Stimulated activated CD8-positive, alpha-beta memory T cell treated with anti-CD3 and anti-CD28 coated beads, Interleukin-12 subunit alpha, Interleukin-12 subunit beta, amount 100 ng/mL, for 24 hours (primary cell): ENCODE measurements around the gene BICRA.
"Not testable (repeated sequence)": the region's sequence is repeated elsewhere in the genome, so short reads cannot be mapped to it uniquely, and the experiment has no call there.

Experiments used
- DNase-seq: peaks from one replicate; pipeline ENCODE4 v3.0.0-alpha.2; 2020; ENCODE audit errors: extremely low read depth

The BICRA gene

DNA sequence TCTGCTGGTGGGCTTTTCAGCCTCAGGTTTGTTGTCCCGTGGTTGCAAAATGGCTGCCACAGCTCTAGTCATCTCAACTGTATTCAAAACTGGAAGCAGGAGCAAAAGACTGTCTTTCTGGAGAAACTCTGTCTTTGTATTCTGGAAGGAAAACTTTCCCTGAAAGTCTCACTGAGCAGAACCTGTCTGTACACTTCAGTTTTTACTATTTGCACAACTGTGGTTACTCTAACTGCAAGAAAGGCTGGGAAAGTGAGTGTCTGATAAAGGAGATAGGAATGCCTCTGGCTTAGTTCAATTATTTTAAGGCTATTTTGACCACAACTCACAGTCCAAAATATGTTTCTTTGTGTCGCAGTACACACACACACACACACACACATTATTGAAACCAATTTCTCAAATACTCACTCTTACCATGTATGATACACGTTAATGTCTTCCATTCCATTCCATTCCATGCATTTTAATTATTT, 54.5 kb downstream of the BICRA start:
- no peak for DNase-seq

- DNase-seq = no peak
Measured at GRCh38 chr19:47663911-47664771, 55.2 kb downstream of the BICRA start.

DNA sequence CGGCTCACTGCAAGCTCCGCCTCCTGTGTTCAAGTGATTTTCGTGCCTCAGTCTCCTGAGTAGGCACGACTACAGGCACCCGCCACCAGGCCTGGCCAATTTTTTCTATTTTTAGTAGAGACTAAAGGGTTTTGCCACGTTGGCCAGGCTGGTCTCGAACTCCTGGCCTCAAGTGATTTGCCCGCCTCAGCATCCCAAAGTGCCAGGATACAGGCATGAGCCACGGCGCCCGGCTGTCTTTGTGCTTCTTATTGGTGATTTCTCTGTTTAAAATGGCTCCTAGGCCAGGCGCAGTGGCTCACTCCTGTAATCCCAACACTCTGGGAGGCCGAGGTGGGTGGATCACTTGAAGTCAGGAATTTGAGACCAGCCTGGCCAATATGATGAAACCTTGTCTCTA, 59.6 kb downstream of the BICRA start:
- DNase-seq = not testable (repeated sequence)

GRCh38 chr19:47670736-47671135, 61.8 kb downstream of the BICRA start:
- DNase-seq = no peak

GRCh38 chr19:47671499-47671898, 62.6 kb downstream of the BICRA start:
- no peak for DNase-seq

- DNase-seq = no peak
Measured at GRCh38 chr19:47673426-47673825, 64.5 kb downstream of the BICRA start.

DNA sequence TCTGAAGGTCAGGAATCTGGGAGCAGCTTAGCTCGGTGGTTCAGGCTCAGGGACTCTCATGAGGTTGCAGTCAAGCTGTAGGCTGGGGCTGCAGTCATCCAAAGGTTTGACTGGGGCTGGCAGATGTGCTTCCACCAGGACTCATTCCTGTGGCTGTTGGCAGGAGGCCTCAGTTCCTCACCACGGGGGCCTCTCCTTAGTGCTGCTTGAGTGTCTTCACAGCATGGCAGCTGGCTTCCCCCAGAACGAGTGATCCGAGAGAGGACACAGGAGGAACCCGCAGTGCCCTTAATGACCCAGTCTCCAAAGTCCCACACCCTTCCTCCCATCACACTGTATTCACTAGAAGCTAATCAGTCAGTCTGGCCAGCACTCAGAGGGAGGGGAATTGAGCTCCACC, 65.6 kb downstream of the BICRA start:
- DNase-seq = no peak

GRCh38 chr19:47675271-47675670, 66.3 kb downstream of the BICRA start:
- no peak for DNase-seq

DNA sequence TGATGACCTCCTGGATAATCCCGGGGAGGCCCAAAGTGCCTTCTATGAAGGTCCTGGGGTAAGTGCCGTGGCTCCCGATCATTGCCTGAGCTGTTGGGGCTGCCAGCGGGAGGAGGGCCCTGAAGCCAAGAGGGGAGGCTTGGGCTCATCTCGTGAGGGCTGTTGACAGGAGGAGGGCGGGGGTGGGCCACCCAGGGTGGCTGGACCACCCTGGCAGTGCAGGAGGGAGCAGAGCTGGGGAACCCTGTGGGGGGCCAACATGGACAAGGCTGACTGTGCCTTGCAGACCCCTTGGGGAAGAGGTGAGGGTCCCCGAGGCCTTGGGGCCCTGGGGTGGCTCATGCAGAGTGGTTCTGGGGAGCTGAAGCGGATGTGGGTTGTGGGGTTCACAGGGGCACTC, 66.9 kb downstream of the BICRA start:
- no peak for DNase-seq

GRCh38 chr19:47676811-47677210, 67.9 kb downstream of the BICRA start:
- no peak for DNase-seq

- DNase-seq = no peak
Measured at GRCh38 chr19:47679251-47679900, 70.4 kb downstream of the BICRA start.

DNA sequence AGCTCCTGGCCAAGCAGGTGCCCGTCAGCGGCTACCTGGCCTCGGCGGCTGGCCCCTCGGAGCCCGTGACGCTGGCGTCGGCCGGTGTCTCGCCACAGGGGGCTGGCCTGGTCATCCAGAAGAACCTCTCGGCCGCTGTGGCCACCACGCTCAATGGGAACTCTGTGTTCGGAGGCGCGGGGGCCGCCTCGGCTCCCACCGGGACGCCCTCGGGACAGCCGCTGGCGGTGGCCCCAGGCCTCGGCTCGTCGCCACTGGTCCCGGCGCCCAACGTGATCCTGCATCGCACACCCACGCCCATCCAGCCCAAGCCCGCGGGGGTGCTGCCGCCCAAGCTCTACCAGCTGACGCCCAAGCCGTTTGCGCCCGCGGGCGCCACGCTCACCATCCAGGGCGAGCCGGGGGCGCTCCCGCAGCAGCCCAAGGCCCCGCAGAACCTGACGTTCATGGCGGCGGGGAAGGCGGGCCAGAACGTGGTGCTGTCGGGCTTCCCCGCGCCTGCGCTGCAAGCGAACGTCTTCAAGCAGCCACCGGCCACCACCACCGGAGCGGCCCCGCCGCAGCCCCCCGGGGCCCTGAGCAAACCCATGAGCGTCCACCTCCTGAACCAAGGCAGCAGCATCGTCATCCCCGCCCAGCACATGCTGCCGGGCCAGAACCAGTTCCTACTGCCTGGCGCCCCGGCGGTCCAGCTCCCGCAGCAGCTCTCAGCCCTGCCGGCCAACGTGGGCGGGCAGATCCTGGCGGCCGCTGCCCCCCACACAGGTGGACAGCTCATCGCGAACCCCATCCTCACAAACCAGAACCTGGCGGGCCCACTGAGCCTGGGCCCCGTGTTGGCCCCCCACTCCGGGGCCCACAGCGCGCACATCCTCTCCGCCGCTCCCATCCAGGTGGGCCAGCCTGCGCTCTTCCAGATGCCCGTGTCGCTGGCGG, 71.3 kb downstream of the BICRA start:
- no peak for DNase-seq

DNA sequence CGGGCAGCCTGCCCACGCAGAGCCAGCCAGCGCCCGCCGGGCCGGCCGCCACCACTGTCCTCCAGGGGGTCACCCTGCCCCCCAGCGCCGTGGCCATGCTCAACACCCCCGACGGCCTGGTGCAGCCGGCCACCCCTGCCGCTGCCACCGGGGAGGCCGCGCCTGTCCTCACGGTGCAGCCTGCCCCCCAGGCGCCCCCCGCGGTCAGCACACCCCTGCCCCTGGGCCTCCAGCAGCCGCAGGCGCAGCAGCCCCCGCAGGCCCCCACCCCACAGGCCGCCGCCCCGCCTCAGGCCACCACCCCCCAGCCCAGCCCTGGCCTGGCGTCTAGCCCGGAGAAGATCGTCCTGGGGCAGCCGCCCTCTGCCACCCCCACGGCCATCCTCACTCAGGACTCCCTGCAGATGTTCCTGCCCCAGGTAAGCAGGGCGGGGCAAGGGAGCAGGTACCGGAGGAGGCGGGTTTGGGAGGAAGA, 72.0 kb downstream of the BICRA start:
- no peak for DNase-seq

- no peak for DNase-seq
Measured at GRCh38 chr19:47681388-47681787, 72.5 kb downstream of the BICRA start.

DNA sequence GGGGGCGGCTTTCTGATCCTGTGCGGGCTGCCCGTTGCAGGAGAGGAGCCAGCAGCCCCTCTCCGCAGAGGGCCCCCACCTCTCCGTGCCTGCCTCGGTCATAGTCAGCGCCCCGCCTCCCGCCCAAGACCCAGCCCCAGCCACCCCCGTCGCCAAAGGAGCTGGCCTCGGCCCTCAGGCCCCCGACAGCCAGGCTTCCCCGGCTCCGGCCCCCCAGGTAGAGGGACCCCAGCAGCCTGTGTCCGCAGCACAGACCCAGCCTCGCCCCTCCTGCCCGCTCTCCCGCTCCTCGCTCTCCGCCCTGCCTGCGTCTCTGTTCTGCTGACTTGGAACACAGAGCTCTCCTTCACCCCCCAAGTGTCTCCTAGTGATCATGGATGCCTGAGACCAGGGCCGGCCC, 73.0 kb downstream of the BICRA start:
- no peak for DNase-seq

DNA sequence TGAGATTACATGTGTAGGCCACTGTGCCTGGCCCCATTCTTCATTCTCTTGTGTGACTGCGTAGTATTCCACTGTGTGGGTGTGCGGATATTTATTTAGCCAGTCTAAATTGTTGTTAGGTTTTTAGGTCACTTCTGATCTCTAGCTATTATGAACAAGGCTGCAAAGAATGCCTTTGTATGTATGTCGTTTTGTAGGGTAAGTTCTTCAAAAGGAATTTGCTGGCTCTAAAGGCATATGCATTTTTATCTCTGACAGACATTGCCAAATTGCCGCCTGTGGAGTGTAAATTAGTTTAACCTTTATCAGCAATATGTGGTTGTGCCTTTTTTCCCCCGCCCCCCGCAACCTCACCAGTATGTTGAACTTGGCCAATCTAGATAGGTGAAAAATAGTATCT, 74.0 kb downstream of the BICRA start:
- no peak for DNase-seq

DNA sequence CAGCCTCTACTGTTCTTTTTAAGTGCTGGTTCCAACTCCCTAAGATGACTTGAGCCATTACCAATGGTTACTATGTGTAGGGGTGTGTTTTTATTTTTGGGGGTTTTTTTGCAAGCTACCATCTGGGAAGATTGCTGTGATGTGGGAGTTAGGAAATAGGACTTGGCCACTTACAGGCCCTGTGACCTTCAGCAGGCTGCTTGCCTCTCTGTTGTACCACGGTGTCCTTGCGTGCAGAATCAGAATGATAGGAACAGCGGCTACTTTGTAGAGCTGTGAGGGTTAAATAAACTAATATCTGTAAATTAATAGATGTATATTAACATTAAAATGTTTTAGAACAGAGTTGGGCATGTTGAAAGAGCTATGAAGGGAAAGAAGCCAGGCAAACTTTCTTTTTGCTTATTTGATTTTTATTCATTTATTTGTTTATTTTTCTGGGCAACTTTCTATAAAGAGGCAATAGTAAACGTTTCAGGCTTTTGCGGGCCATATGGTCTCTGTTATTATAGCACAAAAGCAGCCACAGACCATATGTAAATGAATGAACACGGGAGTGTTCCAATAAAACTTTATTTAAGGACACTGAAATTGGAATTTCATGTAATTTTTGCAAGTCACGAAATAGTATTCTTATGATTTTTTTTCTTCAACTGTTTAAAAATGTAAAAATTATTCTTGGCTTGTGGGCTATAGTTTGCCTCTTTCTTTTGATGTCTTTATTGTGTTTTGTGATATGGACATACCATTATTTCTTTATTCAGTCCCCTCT, 77.9 kb downstream of the BICRA start:
- no peak for DNase-seq

DNA sequence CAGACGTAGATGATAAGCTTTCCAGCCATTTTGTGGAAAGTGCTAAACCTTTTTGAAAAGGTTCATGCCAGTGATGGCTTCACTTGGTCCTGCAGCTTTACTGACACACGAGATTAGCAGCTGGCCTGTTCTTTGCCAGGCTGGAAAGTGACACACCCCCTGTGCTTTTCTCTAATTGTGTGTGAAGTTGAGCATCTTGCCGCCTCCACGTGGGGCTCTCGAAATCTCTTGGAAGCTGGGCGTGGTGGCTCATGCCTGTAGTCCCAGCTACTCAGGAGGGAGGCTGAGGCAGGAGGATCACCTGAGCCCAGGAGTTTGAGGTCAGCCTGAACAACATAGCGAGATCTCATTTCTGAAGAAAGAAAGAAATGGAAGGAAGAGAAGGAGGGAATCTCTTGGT, 79.0 kb downstream of the BICRA start:
- DNase-seq = no peak

- no peak for DNase-seq
Measured at GRCh38 chr19:47691090-47691489, 82.2 kb downstream of the BICRA start.

- DNase-seq = no peak
Measured at GRCh38 chr19:47691782-47692181, 82.8 kb downstream of the BICRA start.

GRCh38 chr19:47693489-47693888, 84.6 kb downstream of the BICRA start:
- no peak for DNase-seq
